RCC 7860 (cell line): ENCODE measurements around the gene PTPN7.
"Not testable (repeated sequence)": the region's sequence is repeated elsewhere in the genome, so short reads cannot be mapped to it uniquely, and the experiment has no call there.

Experiments used
- DNase-seq: peaks from one replicate; pipeline ENCODE4 v3.0.0-alpha.2; 2015; ENCODE audit warnings: low spot score
- FAIRE-seq: peaks from 2 replicates; lab custom pipeline; 2012; peaks lifted over from hg19 to GRCh38; lab: Jason Lieb, UNC

The PTPN7 gene

GRCh38 chr1:202154148-202154765 is 6.1 kb downstream of the PTPN7 start:
- DNase-seq (no peak), FAIRE-seq (no peak)

GRCh38 chr1:202153284-202153683 is 7.1 kb downstream of the PTPN7 start:
- no peak for DNase-seq
- no peak for FAIRE-seq

- DNase-seq (no peak), FAIRE-seq (no peak)
These were observed 8.0 kb downstream of the PTPN7 start for GRCh38 chr1:202152399-202152798.

- DNase-seq (no peak), FAIRE-seq (no peak)
These were observed 9.4 kb downstream of the PTPN7 start for GRCh38 chr1:202151045-202151444.

GRCh38 chr1:202150602-202151001 is 9.8 kb downstream of the PTPN7 start:
- FAIRE-seq (no peak), DNase-seq (no peak)

GRCh38 chr1:202150187-202150586 is 10.2 kb downstream of the PTPN7 start:
- DNase-seq (no peak), FAIRE-seq (no peak)

GRCh38 chr1:202149566-202149965 is 10.8 kb downstream of the PTPN7 start:
- FAIRE-seq (no peak), DNase-seq (no peak)

GRCh38 chr1:202148391-202148790 is 12.0 kb downstream of the PTPN7 start:
- DNase-seq: no peak
- no peak for FAIRE-seq

- FAIRE-seq (no peak), DNase-seq (no peak)
These were observed 13.4 kb downstream of the PTPN7 start for GRCh38 chr1:202146993-202147392.

- FAIRE-seq (no peak), DNase-seq (no peak)
These were observed 14.1 kb downstream of the PTPN7 start for GRCh38 chr1:202146279-202146678.

GRCh38 chr1:202145744-202146140 is 14.7 kb downstream of the PTPN7 start:
- DNase-seq, FAIRE-seq: not testable (repeated sequence)

GRCh38 chr1:202145068-202145743 is 15.2 kb downstream of the PTPN7 start:
- FAIRE-seq: no peak

GRCh38 chr1:202144402-202145067 is 15.9 kb downstream of the PTPN7 start, which contains the start of gene ARL8A:
Gene ARL8A (minus strand): TSS chr1:202144737. CDS start chr1:202144572, 165 bp downstream.
- FAIRE-seq (no peak), DNase-seq (no peak)

More at GRCh38 chr1:202145068-202145743, 15.2 kb downstream of the PTPN7 start:
- DNase-seq: no peak

GRCh38 chr1:202143768-202144401 is 16.5 kb downstream of the PTPN7 start:
- FAIRE-seq: no peak

GRCh38 chr1:202143011-202143767 is 17.2 kb downstream of the PTPN7 start:
- DNase-seq (no peak), FAIRE-seq (no peak)

More at GRCh38 chr1:202143768-202144401, 16.5 kb downstream of the PTPN7 start:
- no peak for DNase-seq

- not testable (repeated sequence) for FAIRE-seq, DNase-seq
These were observed 18.9 kb downstream of the PTPN7 start for GRCh38 chr1:202141468-202141867.

- no peak for FAIRE-seq
These were observed 19.6 kb downstream of the PTPN7 start for GRCh38 chr1:202140833-202141232.

GRCh38 chr1:202135221-202135721 is 25.1 kb downstream of the PTPN7 start:
- DNase-seq (peak; percentile 57), FAIRE-seq (no peak)

More at GRCh38 chr1:202140833-202141232, 19.6 kb downstream of the PTPN7 start:
- no peak for DNase-seq

GRCh38 chr1:202134645-202135172 is 25.7 kb downstream of the PTPN7 start:
- FAIRE-seq: no peak
- DNase-seq: no peak

GRCh38 chr1:202133989-202134388 is 26.4 kb downstream of the PTPN7 start:
- FAIRE-seq (no peak), DNase-seq (no peak)
